Right renal cortex interstitium (tissue), 3 donors: Measurements from ENCODE around the gene ZNF774. TPM values are rescaled to one million over a fixed set of nuclear protein-coding genes. Genes with fewer than 3 reads are reported as not detected.

ENCODE experiments used
- polyA plus RNA-seq, 3 donors: library from polyadenylated mRNA; unstranded; fragments of 120-200 nt; gene quantifications; one replicate each; pipeline ENCODE4 v1.2.1, GENCODE V29; 2013; ENCODE audit not compliant: insufficient read length in 3 of 3

ZNF774 gene
- polyA plus RNA-seq, 3 donors = 3.2 to 4.7 (median 4.1) TPM

Other genes with a start within 250 kb of the ZNF774 start
- 100 to 1,000 TPM; 194 to 210 (median 196) TPM for gene IDH2, start 249.8 kb upstream of the ZNF774 start, polyA plus RNA-seq
- gene SEMA4B, start 151.0 kb upstream of the ZNF774 start, polyA plus RNA-seq = 10 to 100 TPM; 32.3 to 39.4 (median 33.0) TPM
- gene CIB1, start 118.3 kb upstream of the ZNF774 start, polyA plus RNA-seq = 10 to 100 TPM; 55.1 to 62.0 (median 55.9) TPM
- 1 to 10 TPM; 3.8 to 5.0 (median 4.3) TPM for gene GDPGP1, start 118.1 kb upstream of the ZNF774 start, polyA plus RNA-seq
- under 1 TPM; 0.12 to 0.39 (median 0.13) TPM for gene TTLL13, start 102.7 kb upstream of the ZNF774 start, polyA plus RNA-seq
- gene NGRN, start 86.6 kb upstream of the ZNF774 start, polyA plus RNA-seq = 100 to 1,000 TPM; 122 to 129 (median 126) TPM
- 100 to 1,000 TPM; 179 to 208 (median 195) TPM for gene IQGAP1, start 36.0 kb downstream of the ZNF774 start, polyA plus RNA-seq
- 10 to 100 TPM; 24.9 to 27.2 (median 27.0) TPM for gene CRTC3, start 177.6 kb downstream of the ZNF774 start, polyA plus RNA-seq